NK-92 (cell line): ENCODE measurements around the gene HLA-F.

ENCODE experiments used
- DNase-seq: peaks from one replicate; lab custom pipeline; 2025; ENCODE audit not compliant: unreplicated experiment; lab: John Stamatoyannopoulos, UW

The HLA-F gene

GRCh38 chr6:29759457-29759856, 36.2 kb downstream of the HLA-F start:
- no peak for DNase-seq

- DNase-seq, result no peak
Observed at GRCh38 chr6:29760328-29760727, 37.1 kb downstream of the HLA-F start.

DNA sequence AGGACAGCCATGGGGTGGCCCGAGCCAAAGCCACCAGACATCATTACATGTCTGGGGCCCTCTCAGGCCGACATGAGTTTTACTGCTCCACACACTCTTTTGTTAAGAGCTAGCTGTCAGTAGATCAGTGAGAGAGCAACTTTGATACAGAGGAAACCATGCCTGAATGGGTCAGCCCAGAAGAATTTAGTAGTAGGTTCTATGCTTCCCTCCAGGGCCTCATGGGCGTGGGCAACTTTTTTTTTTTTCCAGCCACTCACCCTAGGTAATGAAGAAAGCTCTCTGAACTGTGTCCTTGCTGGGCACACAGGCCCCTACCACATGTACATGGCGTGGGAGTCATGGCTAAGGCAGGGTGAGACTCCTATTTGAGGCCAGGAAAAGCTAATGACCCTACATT, 38.8 kb downstream of the HLA-F start:
- DNase-seq, result no peak

- DNase-seq, result no peak
Observed at GRCh38 chr6:29762781-29763214, 39.6 kb downstream of the HLA-F start.

- DNase-seq, result no peak
Observed at GRCh38 chr6:29763491-29764289, 40.5 kb downstream of the HLA-F start.

DNA sequence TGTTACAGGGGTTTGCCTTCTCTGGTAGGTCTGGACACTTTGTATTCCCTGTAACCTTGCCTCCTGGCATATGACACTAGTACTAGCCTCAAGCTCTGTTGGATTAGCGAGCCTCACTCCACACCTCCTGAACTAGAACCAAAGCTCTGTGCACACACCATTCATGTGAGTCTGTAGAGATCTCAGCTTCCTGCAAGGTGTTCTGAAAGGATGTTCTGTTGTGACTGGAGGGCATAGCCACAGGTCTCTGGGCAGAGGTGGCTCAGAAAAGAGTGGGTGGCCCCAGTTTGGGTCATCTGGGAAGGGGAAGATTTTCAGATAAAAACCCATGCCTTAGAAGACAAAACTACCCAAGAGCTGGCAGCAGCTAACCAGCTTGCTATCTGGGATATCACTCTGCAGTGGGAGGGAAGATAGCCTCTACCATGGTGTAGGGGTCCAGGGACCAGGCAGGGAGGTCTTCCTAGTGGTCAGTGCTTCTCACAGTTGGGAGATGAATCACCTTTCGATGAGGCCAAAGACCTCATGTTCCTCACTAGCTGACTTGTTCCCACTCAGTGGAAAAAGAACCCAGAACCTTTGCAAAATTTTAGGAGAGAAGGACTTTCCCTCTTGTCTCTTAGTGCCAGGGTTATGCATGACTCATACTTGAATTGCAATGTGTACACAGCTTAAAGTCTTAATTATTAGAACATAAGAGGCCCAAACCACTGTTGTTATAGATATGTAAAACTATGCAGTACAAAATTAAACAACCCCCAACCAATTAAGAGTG, 41.4 kb downstream of the HLA-F start:
- DNase-seq, result no peak

- no peak for DNase-seq
Observed at GRCh38 chr6:29769336-29769735, 46.1 kb downstream of the HLA-F start.

- no peak for DNase-seq
Observed at GRCh38 chr6:29770306-29770705, 47.1 kb downstream of the HLA-F start.

GRCh38 chr6:29776684-29777083, 53.5 kb downstream of the HLA-F start:
- no peak for DNase-seq
